Measurements from ENCODE around the gene PSMB9.
"Not testable (repeated sequence)": the region's sequence is repeated elsewhere in the genome, so short reads cannot be mapped to it uniquely, and the experiment has no call there.

PSMB9 gene

DNA sequence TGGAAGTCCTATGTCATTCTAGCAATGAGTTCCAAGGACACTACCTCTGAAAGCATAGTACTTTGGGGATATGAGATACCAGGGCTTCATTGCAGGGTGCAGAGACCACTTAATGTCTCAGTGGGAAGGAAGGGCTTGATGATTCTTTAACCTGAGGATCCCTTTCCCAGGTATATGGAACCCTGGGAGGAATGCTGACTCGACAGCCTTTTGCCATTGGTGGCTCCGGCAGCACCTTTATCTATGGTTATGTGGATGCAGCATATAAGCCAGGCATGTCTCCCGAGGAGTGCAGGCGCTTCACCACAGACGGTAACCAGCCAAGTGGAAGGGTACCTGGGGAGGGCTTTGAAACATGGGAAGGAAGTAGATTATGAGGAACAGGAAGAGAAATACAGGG is 4.2 kb downstream of the PSMB9 start:
- no peak for DNase-seq (ENCODE audit: low read depth in 2 of 3, low spot score in 1 of 3)

DNA sequence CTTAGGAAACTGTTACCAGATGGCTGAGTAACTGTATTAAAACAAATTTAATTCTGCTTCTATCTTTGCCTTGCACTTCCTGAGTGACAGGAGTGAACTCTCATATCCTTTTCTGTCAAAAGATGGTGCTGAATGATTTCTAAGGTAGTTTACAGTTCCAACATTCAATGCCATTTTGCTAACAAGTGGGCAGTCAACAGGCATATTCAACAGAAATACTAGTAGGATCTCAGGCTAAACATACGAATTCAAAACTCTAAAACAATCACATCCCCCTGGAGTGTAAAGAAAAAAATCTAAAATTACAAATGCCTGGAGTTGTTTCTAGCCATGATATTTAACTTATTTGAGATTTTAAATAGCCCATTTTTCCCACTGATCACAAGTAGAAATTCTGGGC is 6.7 kb downstream of the PSMB9 start:
- DNase-seq (ENCODE audit: low read depth in 2 of 3, low spot score in 1 of 3), result no peak

DNA sequence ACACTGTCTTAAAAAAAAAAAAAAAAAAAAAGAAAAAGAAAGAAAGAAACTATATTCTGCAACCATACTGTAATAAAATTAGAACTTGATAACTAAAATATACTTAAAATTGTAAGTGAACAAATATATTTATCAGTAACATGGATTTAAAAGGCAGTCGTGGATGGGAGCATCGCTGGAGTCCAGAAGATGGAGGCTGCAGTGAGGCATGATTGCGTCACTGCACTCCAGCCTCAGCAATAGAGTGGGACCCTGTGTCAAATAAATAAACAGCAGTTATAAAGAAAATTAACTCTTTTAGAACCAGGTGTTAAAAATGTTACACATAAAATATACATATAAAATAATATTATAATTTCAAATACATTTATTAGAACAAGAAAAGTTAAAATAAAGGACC is 8.7 kb downstream of the PSMB9 start:
- DNase-seq (ENCODE audit: low read depth in 2 of 3, low spot score in 1 of 3), result no peak

DNA sequence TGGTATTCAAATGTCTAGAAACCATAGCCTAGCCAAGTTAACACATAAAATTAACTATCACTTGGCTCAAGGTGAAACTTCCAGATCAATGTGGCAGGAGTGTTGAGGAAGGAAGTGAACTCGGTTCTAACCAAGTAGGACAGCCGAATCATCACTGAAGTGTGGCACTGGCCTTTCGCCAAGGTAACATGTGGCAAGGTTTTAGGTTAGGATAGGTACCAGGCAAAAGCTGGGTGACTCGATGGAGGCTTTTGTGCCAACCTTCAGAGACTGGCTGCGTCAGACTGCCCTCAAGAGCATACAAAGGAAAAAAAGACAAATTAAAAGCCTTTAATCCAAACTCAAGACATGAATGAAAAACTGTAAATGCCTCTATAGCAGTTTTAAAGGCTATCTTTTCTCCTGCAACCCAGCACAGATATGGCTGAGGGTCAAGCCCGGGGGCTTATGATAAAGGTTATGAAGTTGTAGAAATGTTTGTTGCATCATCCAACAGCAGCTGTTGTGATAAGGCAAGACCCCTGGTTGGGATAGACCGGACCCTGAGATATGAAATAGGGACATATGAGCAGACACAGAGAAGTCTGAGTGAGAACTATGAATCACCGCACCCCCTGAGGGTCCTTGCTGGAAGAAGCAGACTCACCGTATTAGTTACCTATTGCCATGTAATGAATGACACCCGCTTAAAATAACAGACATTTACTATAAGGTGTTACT is 11.9 kb downstream of the PSMB9 start:
- DNase-seq (ENCODE audit: low read depth in 2 of 3, low spot score in 1 of 3), result no peak

DNA sequence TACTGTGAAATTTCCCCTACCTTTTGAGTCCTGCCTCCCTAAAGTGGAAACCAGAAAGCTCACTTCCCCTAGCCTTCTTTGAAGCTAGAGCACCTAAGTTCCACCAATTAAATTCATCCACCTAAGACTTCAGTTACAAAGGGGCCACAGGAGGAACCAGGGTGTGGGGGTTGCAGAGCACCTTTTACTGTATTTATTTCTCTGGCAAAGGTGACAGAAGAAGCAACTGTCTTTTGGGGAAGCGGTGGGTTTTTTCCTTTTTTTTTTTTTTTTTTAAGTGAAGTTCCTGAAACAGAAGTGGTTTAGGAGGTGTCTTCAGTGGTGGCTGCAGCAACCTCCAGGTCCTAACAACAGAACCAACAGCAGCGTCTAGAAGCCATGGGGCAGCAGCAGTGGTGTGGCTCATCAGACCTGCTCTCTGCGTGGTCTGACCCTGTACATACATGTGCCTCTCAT is 13.1 kb downstream of the PSMB9 start:
- DNase-seq (ENCODE audit: low read depth in 2 of 3, low spot score in 1 of 3), result no peak

DNA sequence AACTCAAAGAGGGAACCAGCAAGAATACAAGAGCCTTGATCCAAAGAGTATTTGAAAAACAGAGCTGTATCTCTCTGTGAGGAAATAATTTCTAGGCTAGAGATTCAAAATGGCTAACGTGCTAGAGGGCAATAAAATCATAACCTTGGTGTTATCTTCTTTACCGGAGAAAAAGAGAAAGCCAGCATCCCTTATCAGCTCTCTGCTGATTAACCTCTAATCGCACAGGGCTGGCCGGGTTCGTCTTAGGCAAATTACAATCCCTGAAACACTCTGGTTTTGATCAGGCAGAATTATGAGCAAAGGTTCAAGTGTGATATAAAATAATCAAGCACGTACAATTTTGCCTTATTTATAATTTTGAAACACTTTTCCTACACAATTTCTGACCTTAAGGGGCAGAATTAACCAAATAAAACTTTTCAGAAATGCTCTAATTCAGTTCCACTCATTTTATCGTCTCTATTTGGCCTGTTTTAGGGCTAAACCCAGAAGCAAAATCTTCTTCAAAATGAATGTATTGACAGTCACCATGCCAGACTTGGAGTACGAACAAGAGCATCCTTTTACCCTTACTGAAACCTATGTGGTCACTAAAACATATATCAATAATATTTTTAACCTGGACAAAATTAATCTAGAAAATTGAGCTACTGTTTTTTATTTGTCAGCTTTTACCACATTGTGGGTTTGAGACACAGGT is 13.7 kb downstream of the PSMB9 start:
- DNase-seq (ENCODE audit: low read depth in 2 of 3, low spot score in 1 of 3), result no peak

DNA sequence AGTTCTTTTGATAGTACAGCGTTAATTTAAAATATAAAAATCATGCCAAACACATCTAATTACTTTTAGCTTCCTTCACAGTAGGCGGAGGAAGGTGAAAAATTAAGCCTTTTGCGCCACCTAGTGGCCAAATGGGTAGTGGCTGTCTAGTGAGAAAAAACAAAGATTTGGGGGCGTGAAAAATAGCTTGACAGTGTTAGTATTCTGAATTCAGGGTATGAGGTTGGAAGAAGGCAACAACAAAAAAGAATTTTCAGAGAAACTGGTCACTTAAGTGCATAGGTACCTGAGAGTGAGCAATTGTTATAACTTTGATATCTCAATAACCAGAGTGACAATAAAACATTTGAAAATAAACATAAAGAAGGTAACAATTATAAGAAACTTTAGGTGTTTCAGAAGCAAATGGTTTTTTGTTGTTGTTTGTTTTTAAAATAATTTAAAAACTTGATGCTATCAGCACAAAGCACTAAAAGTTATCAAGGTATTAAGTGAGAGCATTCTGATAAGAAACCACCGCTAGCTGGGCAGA is 14.3 kb downstream of the PSMB9 start:
- peak; percentile 71 to 92 (median 78) for DNase-seq (ENCODE audit: low read depth in 2 of 3, low spot score in 1 of 3)

DNA sequence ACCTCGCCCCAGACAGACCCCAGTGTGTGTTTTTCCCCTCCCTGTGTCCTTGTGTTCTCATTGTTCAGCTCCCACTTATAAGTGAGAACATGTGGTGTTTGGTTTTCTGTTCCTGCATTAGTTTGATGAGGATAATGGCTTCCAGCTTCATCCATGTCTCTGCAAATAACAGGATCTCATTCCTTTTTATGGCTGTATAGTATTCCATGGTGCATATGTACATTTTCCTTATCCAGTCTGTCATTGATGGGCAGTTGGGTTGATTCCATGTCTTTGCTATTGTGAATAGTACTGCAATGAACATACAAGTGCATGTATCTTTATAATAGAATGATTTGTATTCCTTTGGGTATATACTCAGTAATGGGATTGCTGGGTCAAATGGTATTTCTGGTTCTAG is 20.0 kb downstream of the PSMB9 start:
- DNase-seq (ENCODE audit: low read depth in 2 of 3, low spot score in 1 of 3), result not testable (repeated sequence)

DNA sequence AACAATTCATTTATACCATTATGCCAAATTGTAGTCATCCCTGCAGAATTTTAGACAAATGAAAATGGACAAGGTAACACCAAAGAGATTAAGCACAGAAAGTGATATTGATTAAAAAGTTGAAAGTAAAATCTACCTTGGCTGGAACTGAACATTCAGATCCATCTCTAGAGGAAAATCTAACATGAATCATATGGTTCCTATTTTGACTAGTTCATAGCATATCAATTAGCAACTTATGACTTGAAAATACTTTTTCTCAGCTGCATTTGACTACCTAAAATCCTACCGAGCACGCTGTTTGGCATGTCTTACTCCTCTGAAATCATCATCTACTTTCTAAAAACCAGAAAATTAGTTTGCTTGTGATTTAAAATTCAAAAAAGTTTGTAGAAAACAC is 22.6 kb downstream of the PSMB9 start:
- DNase-seq (ENCODE audit: low read depth in 2 of 3, low spot score in 1 of 3), result no peak

DNA sequence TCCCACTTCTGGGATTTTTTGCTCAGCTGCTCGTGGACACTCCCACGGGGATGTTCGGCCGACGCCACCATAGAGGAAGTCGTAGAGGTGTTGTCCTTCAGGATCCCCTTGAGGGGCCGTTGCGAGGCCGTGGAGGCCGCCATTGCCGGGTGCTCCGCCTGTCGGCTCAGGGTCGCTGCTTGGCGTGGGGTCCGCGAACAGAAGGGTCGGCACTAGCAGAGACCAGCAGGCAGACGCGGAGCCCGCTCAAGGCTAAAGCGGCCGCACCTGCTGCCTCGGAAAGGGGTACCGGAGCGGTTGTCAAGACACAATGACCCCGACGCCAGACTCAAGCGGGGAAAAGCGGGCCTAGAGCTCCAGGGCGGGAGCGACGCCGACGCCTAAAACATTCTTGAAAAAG is 25.7 kb downstream of the PSMB9 start:
- no peak for DNase-seq (ENCODE audit: low read depth in 2 of 3, low spot score in 1 of 3)

DNA sequence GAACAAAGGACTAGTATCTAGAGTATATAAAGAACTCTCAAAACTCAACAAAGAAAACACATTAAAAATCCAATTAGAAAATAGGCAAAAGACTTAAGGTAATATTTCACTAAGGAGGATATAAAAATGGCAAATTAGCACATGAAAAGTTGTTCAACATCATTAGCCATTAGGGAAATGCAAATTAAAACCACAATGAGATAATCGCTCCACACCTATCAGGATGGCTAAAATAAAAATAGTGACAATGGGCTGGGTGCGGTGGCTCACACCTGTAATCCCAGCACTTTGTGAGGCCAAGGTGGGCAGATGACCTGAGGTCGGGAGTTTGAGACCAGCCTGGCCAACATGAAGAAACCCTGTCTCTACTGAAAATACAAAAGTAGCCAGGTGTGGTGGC is 27.0 kb downstream of the PSMB9 start:
- not testable (repeated sequence) for DNase-seq (ENCODE audit: low read depth in 2 of 3, low spot score in 1 of 3)

DNA sequence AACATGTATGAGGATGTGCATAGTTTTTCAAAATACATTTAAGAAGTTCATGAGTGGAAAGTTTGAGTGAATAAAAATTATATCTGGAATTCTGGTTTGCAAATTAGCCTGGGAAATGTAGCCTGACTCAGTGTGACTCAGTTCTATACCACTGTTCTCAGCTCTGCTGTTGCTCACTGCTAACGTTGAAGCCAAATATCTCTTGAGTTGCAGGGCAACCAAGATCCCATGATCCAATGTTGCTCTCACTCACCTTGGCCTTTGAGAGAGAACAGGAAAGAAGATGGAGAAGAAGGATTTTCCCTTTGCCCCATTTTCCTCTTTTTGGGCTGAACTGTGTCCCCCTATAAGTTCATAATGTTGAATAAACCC is 28.9 kb downstream of the PSMB9 start:
- DNase-seq (ENCODE audit: low read depth in 2 of 3, low spot score in 1 of 3), result no peak

DNA sequence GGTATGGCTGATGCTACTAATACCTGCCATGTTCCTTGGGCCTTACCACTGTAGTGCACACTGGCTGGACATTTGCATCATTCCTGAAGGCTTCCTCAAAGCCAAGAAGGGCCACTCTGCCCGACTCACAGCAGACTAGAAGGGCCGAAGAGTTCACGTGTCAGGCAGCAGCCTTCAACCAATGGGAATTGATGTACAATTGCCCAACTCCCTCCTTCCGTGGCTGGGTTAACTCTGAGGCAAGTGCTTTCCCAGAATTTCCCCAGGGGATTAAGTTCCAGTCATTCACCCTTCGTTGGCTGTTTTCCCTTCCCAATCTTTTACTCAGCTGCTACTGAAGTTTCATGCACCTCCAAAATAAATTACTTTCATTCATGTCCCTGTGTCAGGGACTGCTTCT is 29.8 kb downstream of the PSMB9 start:
- DNase-seq (ENCODE audit: low read depth in 2 of 3, low spot score in 1 of 3), result no peak

DNA sequence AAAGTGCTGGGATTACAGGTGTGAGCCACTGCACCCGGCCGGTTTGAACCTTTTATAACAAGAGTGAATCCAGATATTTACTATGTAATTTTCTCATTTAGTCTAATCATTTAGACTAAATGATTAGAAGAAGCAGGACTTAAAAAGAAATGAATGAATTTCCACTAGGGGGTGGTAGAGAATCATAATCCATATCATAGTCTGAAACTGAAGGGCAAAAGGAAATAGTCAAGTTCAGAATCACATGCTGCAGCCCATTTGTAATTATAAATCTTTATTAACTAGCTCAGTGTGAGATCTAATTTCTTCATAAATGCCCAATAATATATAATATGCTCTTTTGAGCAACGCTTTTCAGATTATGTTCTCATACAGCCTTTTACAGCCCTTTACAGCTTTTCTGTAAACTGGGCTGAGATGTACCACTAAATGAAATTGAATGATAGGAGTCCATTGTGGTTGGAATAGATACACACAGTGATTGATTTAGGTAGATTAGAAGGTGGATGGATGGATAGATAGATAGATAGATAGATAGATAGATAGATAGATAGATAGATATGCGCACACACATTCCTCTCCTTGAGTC is 31.8 kb downstream of the PSMB9 start:
- DNase-seq (ENCODE audit: low read depth in 2 of 3, low spot score in 1 of 3), result no peak

DNA sequence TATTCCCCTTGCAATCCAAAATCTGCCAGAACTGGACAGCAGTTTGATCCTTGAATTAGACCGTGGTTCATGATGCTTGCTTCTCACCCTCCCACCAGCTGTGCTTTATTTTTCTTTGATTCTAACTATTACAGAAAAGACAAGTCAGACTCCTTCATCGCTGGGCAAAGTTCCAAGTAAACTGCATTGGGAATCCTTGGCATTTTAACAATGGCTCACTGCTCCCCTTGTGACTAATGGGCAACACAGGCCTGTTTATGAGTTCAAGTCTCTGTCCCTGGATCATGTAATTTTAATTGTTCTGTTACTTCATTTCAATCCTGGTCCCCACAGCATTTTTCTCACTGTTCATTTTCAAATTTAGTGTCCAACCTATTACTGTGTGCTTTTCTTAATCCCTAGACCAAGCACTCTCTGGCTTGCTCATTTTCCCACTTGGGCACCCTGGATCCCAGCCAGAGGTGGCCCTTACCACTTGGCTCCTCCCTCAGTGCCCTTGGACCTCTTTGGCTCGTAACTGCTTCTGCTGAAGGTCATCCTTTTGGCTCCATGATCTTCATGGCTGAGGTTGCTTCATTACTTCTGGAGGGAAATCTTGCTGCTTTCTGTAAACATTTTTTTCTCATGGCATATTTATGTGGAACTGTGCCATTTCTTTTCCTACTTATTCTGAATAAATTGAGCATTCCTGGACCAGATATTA is 32.8 kb downstream of the PSMB9 start:
- DNase-seq (ENCODE audit: low read depth in 2 of 3, low spot score in 1 of 3), result no peak

DNA sequence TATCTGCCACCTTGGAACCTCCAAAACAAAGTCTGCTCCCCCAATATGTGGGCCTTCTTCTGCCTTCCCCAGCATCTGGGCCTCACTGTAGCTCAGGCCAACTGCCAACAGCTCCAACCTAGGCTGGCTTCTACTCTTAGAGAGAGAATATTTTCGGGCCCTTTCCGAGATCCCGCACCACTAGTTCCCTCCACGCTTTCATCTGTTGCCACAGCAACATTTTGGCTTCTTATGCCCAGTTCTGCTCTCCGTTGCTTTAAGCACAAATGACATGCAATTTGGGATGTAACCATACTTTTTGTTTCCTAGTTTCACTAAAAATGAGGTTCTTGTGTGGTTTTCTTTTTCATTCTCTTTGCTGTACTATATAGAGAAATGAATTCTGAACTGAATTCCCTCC is 33.6 kb downstream of the PSMB9 start:
- DNase-seq (ENCODE audit: low read depth in 2 of 3, low spot score in 1 of 3), result no peak

DNA sequence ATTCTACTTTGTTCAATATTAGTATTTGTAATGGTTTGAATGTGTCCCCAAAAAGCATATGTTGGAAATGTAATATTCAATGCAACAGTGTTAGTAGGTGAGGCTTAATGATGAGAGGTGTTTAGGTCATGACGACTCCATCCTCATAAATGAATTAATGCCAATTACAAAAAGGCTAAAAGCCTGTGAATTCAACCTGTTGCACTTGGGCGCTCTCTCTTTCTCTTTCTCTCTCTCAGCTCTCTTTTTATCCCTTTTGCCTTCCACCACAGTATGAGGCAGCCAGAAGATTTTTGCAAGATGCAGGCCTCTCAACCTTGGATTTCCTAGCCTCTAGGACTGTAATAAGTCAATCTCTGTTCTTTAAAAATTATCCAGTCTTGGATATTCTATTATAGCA is 34.6 kb downstream of the PSMB9 start:
- no peak for DNase-seq (ENCODE audit: low read depth in 2 of 3, low spot score in 1 of 3)

DNA sequence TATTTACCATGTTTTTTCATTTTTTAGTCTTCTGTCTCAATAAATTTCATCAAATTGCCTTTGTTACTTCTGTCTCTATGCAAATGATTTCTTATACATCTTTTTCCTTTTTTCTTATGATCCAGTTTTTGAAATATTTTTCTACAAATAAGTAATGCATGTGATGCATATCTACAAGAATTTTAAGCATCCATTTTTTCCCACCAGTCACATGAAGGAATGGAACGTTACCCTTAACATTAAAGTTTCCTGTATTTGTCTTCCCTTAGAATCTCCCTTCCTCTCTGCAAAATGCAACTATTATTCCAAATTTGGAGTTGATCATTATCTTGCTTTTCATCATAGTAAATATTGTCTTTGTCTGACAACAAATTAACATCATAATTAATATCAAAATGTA is 35.5 kb downstream of the PSMB9 start:
- DNase-seq (ENCODE audit: low read depth in 2 of 3, low spot score in 1 of 3), result no peak

DNA sequence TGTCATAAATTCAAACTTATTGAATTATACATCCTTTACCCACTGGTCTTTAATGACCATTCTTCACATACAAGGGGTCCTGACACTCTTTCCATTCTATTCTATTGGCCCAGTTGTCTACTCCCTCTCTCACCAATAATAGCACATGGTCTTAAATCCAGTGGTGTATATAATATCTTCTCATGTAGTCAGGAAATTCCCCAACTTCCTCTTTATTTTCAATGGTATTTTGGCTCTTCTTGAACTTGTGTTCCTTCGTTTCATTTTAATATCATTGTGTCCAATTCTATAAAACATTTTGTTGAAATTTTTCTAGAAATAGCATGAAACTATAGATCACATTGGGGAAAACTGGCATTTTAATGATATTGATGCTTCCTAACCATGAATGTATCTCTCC is 36.8 kb downstream of the PSMB9 start:
- DNase-seq (ENCODE audit: low read depth in 2 of 3, low spot score in 1 of 3), result no peak

DNA sequence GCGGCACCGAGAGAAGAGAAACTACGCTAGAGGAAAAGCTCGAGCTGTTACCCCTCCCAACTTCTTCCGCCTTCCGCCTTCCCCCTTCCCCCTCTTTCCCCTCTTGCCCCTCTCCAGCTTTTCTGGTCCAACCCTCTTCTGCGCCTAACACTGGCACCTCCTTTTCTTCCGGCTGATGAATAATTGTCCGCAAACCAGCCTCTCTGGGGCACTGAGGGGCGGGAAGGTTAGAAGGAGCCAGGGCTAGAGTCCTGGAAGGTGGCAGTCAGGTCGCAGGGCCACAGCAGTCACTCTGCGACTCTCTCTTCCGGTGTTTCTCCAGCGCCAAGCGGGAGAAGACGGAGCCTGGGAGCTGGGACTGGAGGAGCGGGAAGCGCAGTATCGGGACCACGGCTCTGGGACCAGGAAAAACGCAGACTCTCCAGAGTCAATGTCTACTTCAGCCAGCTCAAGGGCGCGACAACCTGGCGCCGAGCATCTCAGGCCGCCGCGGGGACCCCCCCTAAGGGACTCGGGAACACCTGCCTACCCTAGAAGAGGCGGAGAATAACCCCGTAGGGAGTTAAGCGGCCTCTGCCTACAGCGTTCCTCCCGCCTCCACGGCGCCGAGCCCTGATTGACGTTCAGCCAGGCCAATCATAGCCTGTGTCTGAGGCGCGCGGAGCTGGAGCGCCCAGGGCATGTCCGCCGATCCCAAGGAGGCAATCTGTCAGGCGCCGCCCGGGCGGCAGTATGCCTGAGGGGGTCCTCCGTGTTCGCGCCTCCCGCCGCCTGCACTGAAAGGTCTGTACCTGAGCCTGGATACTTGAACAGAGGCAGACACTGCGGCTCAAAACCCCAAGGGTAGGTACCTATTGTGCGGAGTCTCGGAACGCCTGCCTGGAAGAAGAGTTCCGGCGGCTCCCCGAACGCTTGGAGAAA is 40.4 kb downstream of the PSMB9 start:
- DNase-seq (ENCODE audit: low read depth in 2 of 3, low spot score in 1 of 3), result peak; percentile 91 to 99 (median 92)

DNA sequence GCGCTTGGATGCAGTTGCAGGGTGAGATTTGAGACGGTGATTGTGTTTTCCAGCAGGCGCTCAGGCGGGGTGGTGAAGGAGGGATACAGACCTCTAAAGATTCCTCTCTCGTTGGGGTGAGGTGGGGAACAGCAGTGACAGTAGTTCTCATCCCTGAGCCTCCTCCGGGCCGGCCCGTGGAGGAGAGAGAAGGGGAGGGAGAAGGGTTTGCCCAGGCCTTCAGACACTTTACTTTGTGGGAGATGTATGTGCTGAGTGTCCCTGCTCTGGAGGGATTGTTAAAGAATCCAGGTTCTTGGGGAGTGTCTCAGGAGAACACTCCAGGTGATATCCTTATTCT is 41.0 kb downstream of the PSMB9 start:
- DNase-seq (ENCODE audit: low read depth in 2 of 3, low spot score in 1 of 3), result no peak

Measured in stimulated activated CD4-positive, alpha-beta T cell treated with anti-CD3 and anti-CD28 coated beads, Interleukin-12 subunit alpha, Interleukin-12 subunit beta, amount 100 ng/mL, for 48 hours (primary cell).